GM12875 (cell line): ENCODE data around the gene CCDC70.

Experiments used
- H3K4me3 ChIP-seq: one replicate; pipeline ENCODE4 v1.5.1; 2011; ENCODE audit warnings: low read depth, low read length, control low read depth
- CTCF ChIP-seq: IDR thresholded peaks from 2 replicates; pipeline ENCODE4 v1.5.1; 2011; ENCODE audit warnings: low read depth, mild to moderate bottlenecking, control low read depth, inconsistent platforms, low read length, moderate library complexity, borderline replicate concordance; ENCODE audit not compliant: insufficient read depth

Gene CCDC70

DNA sequence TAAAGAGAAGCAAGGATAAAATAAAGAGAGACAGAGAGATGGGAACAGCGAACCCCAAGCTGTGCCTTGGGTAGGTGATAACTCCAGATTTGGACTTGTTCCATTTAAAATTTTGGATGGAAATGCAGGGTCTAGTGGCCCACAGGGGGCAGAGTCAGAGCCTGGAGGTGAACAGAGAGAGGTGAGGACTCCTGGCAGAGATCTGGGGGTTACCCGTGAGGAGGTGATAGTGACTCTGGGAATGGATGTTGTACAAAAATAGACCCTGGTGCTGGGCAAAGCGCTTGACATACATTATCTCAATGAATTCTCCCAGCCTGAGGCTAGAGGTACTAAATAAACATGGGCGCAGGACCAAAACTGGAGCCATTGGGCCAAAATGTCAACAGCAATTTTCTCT lies 43.5 kb upstream of the CCDC70 start:
- no peak overlapping the region for H3K4me3 ChIP-seq
- no peak for TF ChIP-seq CTCF

GRCh38 chr13:51818781-51819511 lies 42.8 kb upstream of the CCDC70 start:
- no peak for TF ChIP-seq CTCF
- no peak overlapping the region for H3K4me3 ChIP-seq

- no peak overlapping the region for H3K4me3 ChIP-seq
- TF ChIP-seq CTCF: no peak
These were observed 42.2 kb upstream of the CCDC70 start for GRCh38 chr13:51819544-51819943.

DNA sequence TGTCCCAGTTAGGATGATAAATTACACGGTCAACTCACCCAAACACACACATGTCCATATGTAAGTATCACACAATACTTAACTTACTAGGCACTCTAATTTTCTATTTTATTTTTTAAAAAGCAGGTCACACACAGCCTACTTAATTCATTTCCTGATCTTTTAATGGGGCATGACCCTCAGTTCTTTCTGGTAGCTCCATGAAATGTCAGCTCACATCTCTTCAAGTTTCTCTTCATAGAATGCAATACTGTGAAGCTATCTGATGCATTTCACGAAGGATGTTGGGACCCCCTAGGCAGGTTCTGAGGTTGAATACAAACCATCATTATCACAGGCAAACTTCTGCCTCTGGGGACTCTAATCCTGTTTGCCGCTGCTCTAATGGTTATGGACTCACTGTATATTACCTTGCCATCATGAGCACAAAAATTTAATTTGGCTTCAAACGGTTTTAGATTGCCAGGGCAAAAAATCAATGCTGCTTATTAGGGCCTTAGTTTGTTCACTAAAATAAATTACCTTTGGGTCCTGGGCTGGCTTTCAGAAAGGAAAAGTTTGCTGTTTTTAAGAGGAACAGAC lies 41.7 kb upstream of the CCDC70 start:
- TF ChIP-seq CTCF: no peak

GRCh38 chr13:51821606-51822005 lies 40.2 kb upstream of the CCDC70 start:
- H3K4me3 ChIP-seq: no peak overlapping the region
- no peak for TF ChIP-seq CTCF

More for the DNA sequence above, 41.7 kb upstream of the CCDC70 start:
- H3K4me3 ChIP-seq: no peak overlapping the region

GRCh38 chr13:51822106-51822815 lies 39.5 kb upstream of the CCDC70 start:
- TF ChIP-seq CTCF: no peak
- no peak overlapping the region for H3K4me3 ChIP-seq

DNA sequence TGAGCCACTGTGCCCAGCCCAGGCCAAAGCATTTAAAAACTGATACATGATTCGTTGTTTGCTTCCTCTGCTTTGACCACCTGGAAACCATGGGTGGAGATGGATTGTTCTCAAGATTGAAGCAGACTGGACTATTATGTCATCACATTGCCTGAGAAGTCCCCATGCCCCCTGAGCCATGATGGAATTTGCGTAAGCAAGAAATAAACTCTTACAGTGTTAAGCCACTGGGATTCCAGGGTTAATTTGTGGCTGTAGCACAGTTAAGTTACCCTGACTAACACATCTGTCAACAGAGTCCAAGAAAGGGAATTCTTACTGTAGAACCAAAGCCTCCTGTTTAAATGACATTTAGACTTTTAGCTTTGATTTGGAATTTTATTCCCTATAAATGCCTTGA lies 38.4 kb upstream of the CCDC70 start:
- no peak for TF ChIP-seq CTCF
- no peak overlapping the region for H3K4me3 ChIP-seq
